ENCODE data around the gene CA9. TPM values are rescaled to one million over a fixed set of nuclear protein-coding genes. Genes with fewer than 3 reads are reported as not detected.

Gene CA9
- total RNA-seq, 1 experiment from 2014 or later, result 8.5 TPM

- no peaks in the 10 kb centered on the region for H3K27me3 ChIP-seq (ENCODE audit: insufficient read depth, low read length)
- H3K79me2 ChIP-seq (ENCODE audit: insufficient read depth, low read length), result peaks cover 5% of the 10 kb centered on the region; the same call in 1 of the 2 replicates
- TF ChIP-seq ZBTB33 (IDR thresholded peaks at IDR 0.05; ENCODE audit: extremely low read depth, insufficient replicate concordance, low read length), result peak; percentile 73
- TF ChIP-seq TCF7L2 (IDR thresholded peaks at IDR 0.05; ENCODE audit: borderline replicate concordance, extremely low read depth, insufficient read depth, insufficient read length), result peak; percentile 82
- TF ChIP-seq EGR1 (IDR thresholded peaks at IDR 0.05; ENCODE audit: low read depth), result no peak
- TF ChIP-seq POLR2AphosphoS5 (IDR thresholded peaks at IDR 0.05; ENCODE audit: low read depth, low read length), result peak; percentile 29; the same call in 1 of the 2 replicates
- no peaks in the 10 kb centered on the region for H3K9me2 ChIP-seq (ENCODE audit: insufficient read depth)
- H3K4me3 ChIP-seq (replicated peaks in 1 of 2; ENCODE audit: low read depth in 1 of 2, low read length in 2 of 2), result peak within 1 kb of the TSS; percentile 68 to 75
- no TSS peak for BruUV-seq (replicated peaks)
- intact Hi-C loops (cut with micrococcal nuclease), result loop anchor here (1.0 to 10.0 kb wide), 4 partner anchors 33 to 543 kb away; partner anchors contain the start of genes ATOSB, CREB3, TESK1 and TLN1
- DNase-seq (ENCODE audit: low read depth, low spot score) (peak; percentile 99), ATAC-seq (peak; percentile 89)
- RAD21 ChIA-PET (ENCODE audit: low non-redundant PET in 1 of 2, low total read pairs in 2 of 2, uncharacterized antibody in 2 of 2, unreplicated experiment in 2 of 2), result interaction anchor here (0.8 kb wide), 2 partner anchors 31 to 39 kb away, joined by 3 read pairs; no protein-coding TSS in a partner anchor
- H3K9me3 ChIP-seq (ENCODE audit: control insufficient read depth in 1 of 2, insufficient read depth in 1 of 2, low read depth in 1 of 2, low read length in 2 of 2), result no peaks in the 10 kb centered on the region
- CTCF ChIA-PET, result interaction anchor here (0.7 to 2.6 kb wide), 8 partner anchors 11 to 78 kb away, joined by 3 to 12 read pairs (median 4); partner anchors contain the start of genes CREB3, TESK1, TLN1 and TPM2
- peaks cover 10 to 34% of the 10 kb centered on the region in 2 experiments; a peak in 3 of 4 replicates for H3K4me1 ChIP-seq (ENCODE audit: control insufficient read depth in 1 of 2, insufficient read depth in 2 of 2, low read length in 2 of 2)
- H3K27ac ChIP-seq (ENCODE audit: low read depth, low read length), result peak within 1 kb of the TSS; percentile 85
- peak within 1 kb of the TSS; percentile 79 for H3K4me2 ChIP-seq (ENCODE audit: low read length)
- POLR2A ChIA-PET, result interaction anchor here (0.8 to 2.9 kb wide), 5 partner anchors 10 to 99 kb away, joined by 3 to 11 read pairs (median 5); partner anchors contain the start of genes CREB3 and TLN1
- H3K36me3 ChIP-seq (ENCODE audit: control insufficient read depth in 1 of 2, insufficient read depth in 2 of 2, low read length in 2 of 2), result peaks cover 6 to 15% of the 10 kb centered on the region in 2 experiments; a peak in 3 of 4 replicates
- no peaks in the 10 kb centered on the region for H4K20me1 ChIP-seq (ENCODE audit: insufficient read depth)
- H3K9ac ChIP-seq (ENCODE audit: low read length), result peak within 1 kb of the TSS; percentile 90
- H2AFZ ChIP-seq (ENCODE audit: low read depth, low read length, poor library complexity, severe bottlenecking), result peak within 1 kb of the TSS; percentile 70
Observed at GRCh38 chr9:35657546-35658136, 16.1 kb upstream of the CA9 start, which contains the start of gene RMRP. RMRP (minus strand) TSS chr9:35658019.

Data from HCT116 (cell line).